ENCODE measurements around the gene C16orf46.

The C16orf46 gene

GRCh38 chr16:81073560-81074330 lies 3.3 kb downstream of the C16orf46 start:
- DNase-seq, result no peak

- no peak for DNase-seq
Observed at GRCh38 chr16:81071805-81072204, 5.2 kb downstream of the C16orf46 start.

- no peak for DNase-seq
Observed at GRCh38 chr16:81070979-81071378, 6.1 kb downstream of the C16orf46 start.

- DNase-seq, result no peak
Observed at GRCh38 chr16:81069063-81069462, 8.0 kb downstream of the C16orf46 start.

- DNase-seq, result no peak
Observed at GRCh38 chr16:81067166-81067565, 9.9 kb downstream of the C16orf46 start.

- no peak for DNase-seq
Observed at GRCh38 chr16:81066681-81067080, 10.4 kb downstream of the C16orf46 start.

- DNase-seq, result no peak
Observed at GRCh38 chr16:81061871-81062608, 15.0 kb downstream of the C16orf46 start.

GRCh38 chr16:81061307-81061640 lies 15.8 kb downstream of the C16orf46 start:
- no peak for DNase-seq

- DNase-seq, result no peak
Observed at GRCh38 chr16:81060576-81061306, 16.3 kb downstream of the C16orf46 start.

GRCh38 chr16:81053761-81054160 lies 23.3 kb downstream of the C16orf46 start:
- DNase-seq, result no peak

GRCh38 chr16:81042821-81043220 lies 34.2 kb downstream of the C16orf46 start:
- no peak for DNase-seq

GRCh38 chr16:81041696-81042095 lies 35.3 kb downstream of the C16orf46 start:
- DNase-seq, result no peak

- no peak for DNase-seq
Observed at GRCh38 chr16:81040842-81041241, 36.2 kb downstream of the C16orf46 start.

GRCh38 chr16:81040131-81040530 lies 36.9 kb downstream of the C16orf46 start:
- no peak for DNase-seq

- no peak for DNase-seq
Observed at GRCh38 chr16:81036751-81037350, 40.2 kb downstream of the C16orf46 start.

- no peak for DNase-seq
Observed at GRCh38 chr16:81035975-81036750, 40.9 kb downstream of the C16orf46 start.

- peak; percentile 61 to 88 for DNase-seq
Observed at GRCh38 chr16:81035398-81035974, 41.6 kb downstream of the C16orf46 start, which contains the start of gene ATMIN. Gene ATMIN, plus strand, starts transcription at chr16:81035842. Its CDS starts 29 bp downstream, at chr16:81035871.

GRCh38 chr16:81029930-81030604 lies 47.0 kb downstream of the C16orf46 start:
- no peak for DNase-seq

- no peak for DNase-seq
Observed at GRCh38 chr16:81026429-81026828, 50.6 kb downstream of the C16orf46 start.

- DNase-seq, result no peak
Observed at GRCh38 chr16:81018496-81018895, 58.5 kb downstream of the C16orf46 start.

GRCh38 chr16:81014672-81015071 lies 62.4 kb downstream of the C16orf46 start:
- no peak for DNase-seq
